H1 (cell line): ENCODE measurements around the gene CNNM2. TPM values are rescaled to one million over a fixed set of nuclear protein-coding genes. Genes with fewer than 3 reads are reported as not detected.

Experiments used
- ATF2 ChIP-seq: IDR thresholded peaks from 2 replicates; pipeline ENCODE4 v1.6.1; 2012; ENCODE audit warnings: low read length, inconsistent platforms
- EGR1 ChIP-seq: IDR thresholded peaks from 2 replicates; pipeline ENCODE4 v1.6.1; 2011; ENCODE audit warnings: low read depth, low read length, borderline replicate concordance
- GTF2F1 ChIP-seq: IDR thresholded peaks from 2 replicates; pipeline ENCODE4 v1.6.1; 2012; ENCODE audit warnings: low read depth, low read length, improper control_type of control experiment, borderline replicate concordance
- HDAC2 ChIP-seq, 2 experiments: fragments of 300-600 bp in 1 of 2; sonication (generic) in 1 of 2; IDR thresholded peaks; 2 replicates each; pipeline ENCODE4 v1.6.1; 2011 to 2012; ENCODE audit warnings: low read depth in 2 of 2, low read length in 2 of 2, mild to moderate bottlenecking in 2 of 2, moderate library complexity in 2 of 2, borderline replicate concordance in 1 of 2, inconsistent platforms in 1 of 2
- KDM4A ChIP-seq: IDR thresholded peaks from one replicate; pipeline ENCODE4 v1.7.1; 2012; ENCODE audit warnings: low read depth, mild to moderate bottlenecking, moderate library complexity, low read length, inconsistent platforms; ENCODE audit not compliant: severe bottlenecking
- polyA plus RNA-seq, 7 experiments: library from polyadenylated mRNA; depleted of rRNA in 3 of 7; stranded (reverse) in 5 of 7; unstranded in 2 of 7; fragments of >200 nt in 5 of 7; fragments of 200-250 nt in 2 of 7; gene quantifications; 1 replicate in 5 of 7; 2 replicates in 1 of 7; 4 replicates in 1 of 7; pipeline versions ENCODE4 v1.2.1 to v1.2.3, GENCODE V29; 2011 to 2013; ENCODE audit warnings: missing spikeins in 2 of 7, mixed read lengths in 2 of 7
- total RNA-seq: library from RNA; stranded (reverse); fragmentation: NEBNext Ultra II Directional; extraction: Animal tissue kit (Norgen Biotek cat#: 25700); gene quantifications from 2 replicates; pipeline ENCODE4 v1.2.1, GENCODE V29; 2021

CNNM2 gene
- total and polyA plus RNA-seq, 2 of the 8 experiments (the other 6 are each of a cell fraction or from before 2014, with no cell fraction given): 7.3 to 23.6 TPM

- no peak for TF ChIP-seq GTF2F1
- no peak for TF ChIP-seq HDAC2 (IDR thresholded peaks at IDR 0.05; ENCODE audit: borderline replicate concordance in 1 of 2, low read depth in 2 of 2, low read length in 2 of 2)
- TF ChIP-seq EGR1: no peak
- no peak for TF ChIP-seq KDM4A
- no peak for TF ChIP-seq ATF2
Measured at GRCh38 chr10:103055105-103055504, 137.0 kb downstream of the CNNM2 start (continued).
